KOPT-K1 (cell line): ENCODE measurements around the gene LDLRAD2.

Source experiments
- H3K27ac ChIP-seq: fragments of 200-600 bp; sonication (generic); 2 replicates; pipeline ENCODE4 v1.5.1; 2016; ENCODE audit warnings: antibody characterized with exemption, mild to moderate bottlenecking, low read depth, low read length; ENCODE audit not compliant: poor library complexity, severe bottlenecking
- H3K36me3 ChIP-seq: fragments of 200-600 bp; sonication (generic); 2 replicates; pipeline ENCODE4 v1.5.1; 2017; ENCODE audit warnings: antibody characterized with exemption, mild to moderate bottlenecking, low read length, moderate library complexity; ENCODE audit not compliant: insufficient read depth
- H3K9me3 ChIP-seq: fragments of 200-600 bp; sonication (generic); 2 replicates; pipeline ENCODE4 v1.5.1; 2017; ENCODE audit warnings: antibody characterized with exemption, low read length, mild to moderate bottlenecking; ENCODE audit not compliant: insufficient read depth, poor library complexity, severe bottlenecking

Gene LDLRAD2

GRCh38 chr1:21867451-21867996, 55.5 kb downstream of the LDLRAD2 start:
- H3K36me3 ChIP-seq, result no peaks in the 10 kb centered on the region
- no peaks in the 10 kb centered on the region for H3K9me3 ChIP-seq
- H3K27ac ChIP-seq, result no peak overlapping the region

- H3K9me3 ChIP-seq, result no peaks in the 10 kb centered on the region
- H3K36me3 ChIP-seq, result no peaks in the 10 kb centered on the region
- no peak overlapping the region for H3K27ac ChIP-seq
Measured at GRCh38 chr1:21868482-21868881, 56.4 kb downstream of the LDLRAD2 start.

- Histone ChIP-seq H3K27ac (no peak overlapping the region), H3K36me3 (no peaks in the 10 kb centered on the region), H3K9me3 (no peaks in the 10 kb centered on the region)
Measured at GRCh38 chr1:21868941-21869454, 56.9 kb downstream of the LDLRAD2 start.

- H3K27ac ChIP-seq, result no peak overlapping the region
- no peaks in the 10 kb centered on the region for H3K9me3 ChIP-seq
- H3K36me3 ChIP-seq, result no peaks in the 10 kb centered on the region
Measured at GRCh38 chr1:21869620-21870121, 57.6 kb downstream of the LDLRAD2 start.

GRCh38 chr1:21870611-21871010, 58.5 kb downstream of the LDLRAD2 start:
- Histone ChIP-seq H3K36me3 (no peaks in the 10 kb centered on the region), H3K27ac (no peak overlapping the region), H3K9me3 (no peaks in the 10 kb centered on the region)

GRCh38 chr1:21871943-21872342, 59.9 kb downstream of the LDLRAD2 start:
- Histone ChIP-seq H3K27ac (no peak overlapping the region), H3K36me3 (no peaks in the 10 kb centered on the region), H3K9me3 (no peaks in the 10 kb centered on the region)

GRCh38 chr1:21872445-21873079, 60.5 kb downstream of the LDLRAD2 start:
- H3K36me3 ChIP-seq, result no peaks in the 10 kb centered on the region
- no peaks in the 10 kb centered on the region for H3K9me3 ChIP-seq
- no peak overlapping the region for H3K27ac ChIP-seq

GRCh38 chr1:21873174-21873573, 61.1 kb downstream of the LDLRAD2 start:
- H3K9me3 ChIP-seq, result no peaks in the 10 kb centered on the region
- no peak overlapping the region for H3K27ac ChIP-seq
- no peaks in the 10 kb centered on the region for H3K36me3 ChIP-seq

GRCh38 chr1:21873761-21874160, 61.7 kb downstream of the LDLRAD2 start:
- Histone ChIP-seq H3K27ac (no peak overlapping the region), H3K9me3 (no peaks in the 10 kb centered on the region), H3K36me3 (no peaks in the 10 kb centered on the region)

GRCh38 chr1:21874328-21874727, 62.3 kb downstream of the LDLRAD2 start:
- Histone ChIP-seq H3K9me3 (no peaks in the 10 kb centered on the region), H3K27ac (no peak overlapping the region), H3K36me3 (no peaks in the 10 kb centered on the region)
